HepG2 (cell line): ENCODE results near the gene B4GALT3. TPM values are rescaled to one million over a fixed set of nuclear protein-coding genes. Genes with fewer than 3 reads are reported as not detected.
A peak's percentile ranks its signal among the peaks of the same experiment; 100 is the strongest.

Source experiments
- ATAC-seq: fragments of 200-7000 bp; cut with Tn5 transposase; 3 replicates; pipeline ENCODE4 v1.9.1; 2020; ENCODE audit warnings: mild to moderate bottlenecking, moderate library complexity
- BruUV-seq: library from RNA; stranded (reverse); fragments of 400-500 nt; replicated peaks from 2 replicates; lab custom pipeline; 2021; lab: Mats Ljungman, UMichigan
- CTCF ChIA-PET: fragments of 300-600 bp; formaldehyde crosslinking; extraction: SDS; loops from one replicate; lab custom pipeline; 2021; ENCODE audit warnings: low total read pairs, inconsistent platforms, low intra/inter-chr PET ratio; lab: Yijun Ruan, JAX
- POLR2A ChIA-PET: fragments of 350-600 bp; sonication (Branson Sonifier 250); formaldehyde crosslinking; loops from one replicate; lab custom pipeline; 2020; ENCODE audit warnings: antibody characterized with exemption, inconsistent platforms; lab: Yijun Ruan, JAX
- DNase-seq: peaks from one replicate; pipeline ENCODE4 v3.0.0-alpha.2; 2015; ENCODE audit warnings: low spot score
- FAIRE-seq: peaks from 3 replicates; lab custom pipeline; 2011; peaks lifted over from hg19 to GRCh38; lab: Jason Lieb, UNC
- H2AFZ ChIP-seq: one replicate; pipeline ENCODE4 v1.6.1; 2011; ENCODE audit warnings: low read length, inconsistent platforms
- H3K27ac ChIP-seq: fragments of 300-600 bp; 3 replicates; pipeline ENCODE4 v1.8.0; 2011; ENCODE audit warnings: mixed run types, mild to moderate bottlenecking, mixed read lengths, low read length, inconsistent platforms; ENCODE audit not compliant: insufficient read depth; ENCODE audit errors: extremely low read length
- H3K27me3 ChIP-seq, 2 experiments: fragments of 200-600 bp in 1 of 2; 2 replicates in 1 of 2; 3 replicates in 1 of 2; pipeline versions ENCODE4 v1.6.0 to v1.8.0; 2011; ENCODE audit warnings: low read length in 2 of 2, mild to moderate bottlenecking in 2 of 2, moderate library complexity in 2 of 2, inconsistent platforms in 1 of 2; ENCODE audit not compliant: insufficient read depth in 2 of 2, control insufficient read depth in 1 of 2
- H3K36me3 ChIP-seq, 2 experiments: fragments of 200-600 bp in 1 of 2; replicated peaks in 1 of 2; 2 replicates in 1 of 2; 3 replicates in 1 of 2; pipeline versions ENCODE4 v1.5.1 to v1.8.0; 2011; ENCODE audit warnings: low read length in 2 of 2, inconsistent platforms in 1 of 2; ENCODE audit not compliant: insufficient read depth in 2 of 2, control insufficient read depth in 1 of 2
- H3K4me1 ChIP-seq: 2 replicates; pipeline ENCODE4 v1.5.1; 2012; ENCODE audit warnings: low read length, inconsistent platforms; ENCODE audit not compliant: insufficient read depth
- H3K4me2 ChIP-seq: 2 replicates; pipeline ENCODE4 v1.6.0; 2011; ENCODE audit warnings: low read depth, low read length, inconsistent platforms
- H3K4me3 ChIP-seq, 3 experiments: fragments of 200-600 bp in 1 of 3; sonication (generic), shearing (Covaris generic) in 1 of 3; replicated peaks in 1 of 3; 2 replicates each; pipeline ENCODE4 v1.5.1; 2011 to 2016; ENCODE audit warnings: low read length in 3 of 3, inconsistent platforms in 2 of 3, low read depth in 2 of 3, mild to moderate bottlenecking in 2 of 3, control low read depth in 1 of 3, mixed read lengths in 1 of 3; ENCODE audit not compliant: insufficient read depth in 1 of 3
- H3K79me2 ChIP-seq: one replicate; pipeline ENCODE4 v1.6.1; 2011; ENCODE audit warnings: low read length, inconsistent platforms; ENCODE audit not compliant: insufficient read depth
- H3K9ac ChIP-seq: 2 replicates; pipeline ENCODE4 v1.6.0; 2011; ENCODE audit warnings: mild to moderate bottlenecking, low read depth, low read length, inconsistent platforms; ENCODE audit not compliant: insufficient read depth
- H3K9me3 ChIP-seq: 2 replicates; pipeline ENCODE4 v1.5.1; 2012; ENCODE audit warnings: mild to moderate bottlenecking, low read length
- H4K20me1 ChIP-seq: 2 replicates; pipeline ENCODE4 v1.6.0; 2011; ENCODE audit warnings: inconsistent platforms, mild to moderate bottlenecking, low read length, moderate library complexity; ENCODE audit not compliant: insufficient read depth
- ARNT2 ChIP-seq: sonication (generic); formaldehyde crosslinking; IDR thresholded peaks from 2 replicates; pipeline ENCODE4 v1.8.0; 2022; ENCODE audit warnings: mild to moderate bottlenecking, low read depth, missing genetic modification reagents, moderate library complexity
- ATF1 ChIP-seq: IDR thresholded peaks from 2 replicates; pipeline ENCODE4 v1.6.1; 2016; ENCODE audit warnings: mild to moderate bottlenecking, control low read depth
- BORCS8-MEF2B ChIP-seq: sonication (generic); formaldehyde crosslinking; IDR thresholded peaks from 2 replicates; pipeline ENCODE4 v1.8.0; 2022; ENCODE audit warnings: mild to moderate bottlenecking, missing genetic modification reagents
- EEA1 ChIP-seq: sonication (generic); formaldehyde crosslinking; IDR thresholded peaks from 2 replicates; pipeline ENCODE4 v1.5.1; 2020; ENCODE audit warnings: mild to moderate bottlenecking, missing genetic modification reagents, borderline replicate concordance
- FOXA3 ChIP-seq: IDR thresholded peaks from 2 replicates; pipeline ENCODE4 v1.6.1; 2016; ENCODE audit warnings: missing genetic modification reagents, missing compliant biosample characterization
- FOXO1 ChIP-seq: sonication (generic); formaldehyde crosslinking; IDR thresholded peaks from 2 replicates; pipeline ENCODE4 v1.4.0; 2020; ENCODE audit warnings: missing genetic modification reagents
- GABPB1 ChIP-seq: IDR thresholded peaks from 2 replicates; pipeline ENCODE4 v1.6.1; 2016; ENCODE audit warnings: mild to moderate bottlenecking, missing genetic modification reagents, moderate library complexity, missing compliant biosample characterization
- HOXA9 ChIP-seq: sonication (generic); formaldehyde crosslinking; IDR thresholded peaks from 2 replicates; pipeline ENCODE4 v1.8.1; 2022; ENCODE audit warnings: missing genetic modification reagents, mild to moderate bottlenecking, moderate library complexity, borderline replicate concordance
- JARID2 ChIP-seq: sonication (generic); formaldehyde crosslinking; IDR thresholded peaks from 2 replicates; pipeline ENCODE4 v1.8.1; 2023; ENCODE audit warnings: missing genetic modification reagents, inconsistent platforms; ENCODE audit not compliant: insufficient replicate concordance
- MAF1 ChIP-seq: sonication (generic); formaldehyde crosslinking; IDR thresholded peaks from 2 replicates; pipeline ENCODE4 v1.5.0; 2020; ENCODE audit warnings: missing genetic modification reagents, borderline replicate concordance
- MED8 ChIP-seq: sonication (generic); formaldehyde crosslinking; IDR thresholded peaks from 2 replicates; pipeline ENCODE4 v1.8.1; 2023; ENCODE audit warnings: mild to moderate bottlenecking, missing genetic modification reagents; ENCODE audit not compliant: insufficient replicate concordance
- NFRKB ChIP-seq: fragments of 450-650 bp; IDR thresholded peaks from 2 replicates; pipeline ENCODE4 v1.6.1; 2017
- SAP130 ChIP-seq: IDR thresholded peaks from 2 replicates; pipeline ENCODE4 v1.6.1; 2016; ENCODE audit warnings: low read depth
- SIN3B ChIP-seq: fragments of 150-350 bp; IDR thresholded peaks from 2 replicates; pipeline ENCODE4 v1.6.1; 2014; ENCODE audit warnings: low read length
- SPEN ChIP-seq: sonication (generic); formaldehyde crosslinking; IDR thresholded peaks from 2 replicates; pipeline ENCODE4 v1.5.1; 2020; ENCODE audit warnings: low read depth, mild to moderate bottlenecking, missing genetic modification reagents
- TBP ChIP-seq: sonication (generic); formaldehyde crosslinking; IDR thresholded peaks from 2 replicates; pipeline ENCODE4 v1.5.0; 2020; ENCODE audit warnings: missing genetic modification reagents
- TERF1 ChIP-seq: sonication (generic); formaldehyde crosslinking; IDR thresholded peaks from 2 replicates; pipeline ENCODE4 v1.8.0; 2022; ENCODE audit warnings: mild to moderate bottlenecking, missing genetic modification reagents, moderate library complexity
- XRCC5 ChIP-seq: fragments of 200-400 bp; formaldehyde crosslinking; optimal IDR thresholded peaks from 2 replicates; pipeline ENCODE3; 2017; ENCODE audit warnings: mild to moderate bottlenecking, low read length
- ZBTB1 ChIP-seq: sonication (generic); formaldehyde crosslinking; IDR thresholded peaks from 2 replicates; pipeline ENCODE4 v1.4.0; 2020; ENCODE audit warnings: missing genetic modification reagents, borderline replicate concordance
- ZBTB25 ChIP-seq: IDR thresholded peaks from 2 replicates; pipeline ENCODE4 v1.6.1; 2018; ENCODE audit warnings: missing genetic modification reagents
- ZBTB38 ChIP-seq: sonication (generic); formaldehyde crosslinking; IDR thresholded peaks from 2 replicates; pipeline ENCODE4 v1.5.1; 2020; ENCODE audit warnings: mild to moderate bottlenecking, missing genetic modification reagents
- ZNF224 ChIP-seq: sonication (generic); formaldehyde crosslinking; IDR thresholded peaks from 2 replicates; pipeline ENCODE4 v1.5.0; 2020; ENCODE audit warnings: mild to moderate bottlenecking, missing genetic modification reagents
- ZNF44 ChIP-seq: sonication (generic); formaldehyde crosslinking; IDR thresholded peaks from 2 replicates; pipeline ENCODE4 v1.5.1; 2020; ENCODE audit warnings: mild to moderate bottlenecking, missing genetic modification reagents
- ZNF484 ChIP-seq: sonication (generic); formaldehyde crosslinking; IDR thresholded peaks from 2 replicates; pipeline ENCODE4 v1.5.1; 2020; ENCODE audit warnings: mild to moderate bottlenecking, low read depth, missing genetic modification reagents, borderline replicate concordance
- ZSCAN30 ChIP-seq: sonication (generic); formaldehyde crosslinking; IDR thresholded peaks from 2 replicates; pipeline ENCODE4 v1.5.0; 2020; ENCODE audit warnings: mild to moderate bottlenecking, missing genetic modification reagents
- WGBS: methylation state at CpG from one replicate; pipeline ENCODE4 v1.1.6; 2017; ENCODE audit warnings: low lambda C conversion rate; 5-methylcytosine and 5-hydroxymethylcytosine counted together
- in situ Hi-C: cut with HindIII; loops from 2 replicates; pipeline ENCODE4 v1.10.0; 2017; ENCODE audit warnings: low pct_unique_long_range_greater_than_20kb; ENCODE audit not compliant: extremely low pct_ligation_motif_present
- intact Hi-C: fragments of 100-400 bp; cut with micrococcal nuclease; formaldehyde crosslinking; loops from one replicate; pipeline ENCODE4 v1.10.0; 2022; ENCODE audit not compliant: unreplicated experiment
- polyA plus RNA-seq, 8 experiments: library from polyadenylated mRNA; depleted of rRNA in 3 of 8; stranded (reverse) in 7 of 8; unstranded in 1 of 8; fragments of >200 nt; fragmentation: Illumina TruSeq in 4 of 8; extraction: Trizol in 4 of 8; gene quantifications; 2 replicates each; pipeline versions ENCODE4 v1.2.1 to v1.2.3, GENCODE V29; 2011 to 2016; ENCODE audit warnings: low read depth in 4 of 8, missing spikeins in 1 of 8, mixed read lengths in 1 of 8; ENCODE audit not compliant: insufficient read depth in 1 of 8
- total RNA-seq, 5 experiments: library from RNA; depleted of rRNA; stranded (reverse); fragments of >200 nt; fragmentation: Illumina TruSeq; extraction: Trizol; gene quantifications; 2 replicates each; pipeline ENCODE4 v1.2.3, GENCODE V29; 2016; ENCODE audit warnings: low read depth in 1 of 5

The B4GALT3 gene
- total and polyA plus RNA-seq, 2 of the 13 experiments (the other 11 are each of a cell fraction or from before 2014, with no cell fraction given), result 35.6 to 40.4 TPM

GRCh38 chr1:161159087-161159912 is 18.0 kb downstream of the B4GALT3 start, which contains the start of gene USP21:
USP21 (plus strand) TSS chr1:161159500; CDS start chr1:161160641, 1,141 bp downstream.
- 20% methylated on average over 22 of the region's 60 CpGs for WGBS
- no peaks in the 10 kb centered on the region for H4K20me1 ChIP-seq
- peak; percentile 71 for FAIRE-seq
- no peaks in the 10 kb centered on the region; a peak in 1 of 5 replicates for H3K27me3 ChIP-seq
- peak within 1 kb of the TSS; percentile 59 for H2AFZ ChIP-seq
- H3K4me2 ChIP-seq, result peak within 1 kb of the TSS; percentile 97
- H3K4me3 ChIP-seq, result peak within 1 kb of the TSS; percentile 84 to 95 (median 94)
- intact Hi-C loops, result no loop called here
- ChIA-PET POLR2A (no interaction called here), CTCF (no interaction called here)
- peaks cover 44% of the 10 kb centered on the region for H3K4me1 ChIP-seq
- peak within 1 kb of the TSS; percentile 64 for H3K27ac ChIP-seq
- no peaks in the 10 kb centered on the region for H3K9me3 ChIP-seq
- H3K79me2 ChIP-seq, result peaks cover 15% of the 10 kb centered on the region
- ATAC-seq, result peak; percentile 93
- peaks cover 11 to 37% of the 10 kb centered on the region in 2 experiments; a peak in 4 of 5 replicates for H3K36me3 ChIP-seq
- peak within 1 kb of the TSS; percentile 91 for H3K9ac ChIP-seq
- in situ Hi-C loops, result no loop called here
- BruUV-seq, result no TSS peak
- DNase-seq, result peak; percentile 79
- TF ChIP-seq SAP130 (peak; percentile 52), NFRKB (peak; percentile 72), SIN3B (peak; percentile 61; the same call in 1 of the 2 replicates), ZNF484 (no peak), HOXA9 (CRISPR knock-in tag) (no peak), TBP (CRISPR knock-in tag) (no peak), ZBTB1 (CRISPR knock-in tag) (no peak), BORCS8-MEF2B (CRISPR knock-in tag) (0 out of 2 replicates have a peak, but pooled peaks have one; percentile 12), FOXA3 (CRISPR knock-in tag) (no peak), ZNF44 (CRISPR knock-in tag) (no peak), FOXO1 (CRISPR knock-in tag) (no peak), GABPB1 (peak; percentile 86), SPEN (CRISPR knock-in tag) (peak; percentile 34; the same call in 1 of the 2 replicates), MAF1 (CRISPR knock-in tag) (no peak), EEA1 (CRISPR knock-in tag) (no peak), ZNF224 (no peak), JARID2 (CRISPR knock-in tag) (no peak), ATF1 (CRISPR knock-in tag) (no peak), MED8 (CRISPR knock-in tag) (peak; percentile 77), ZBTB25 (no peak), ZSCAN30 (no peak), ZBTB38 (peak; percentile 64), XRCC5 (no peak), ARNT2 (no peak), TERF1 (no peak)
